ENCODE measurements around the gene TBKBP1. TPM values are rescaled to one million over a fixed set of nuclear protein-coding genes. Genes with fewer than 3 reads are reported as not detected.

The TBKBP1 gene
- total RNA-seq, 1 experiment from 2014 or later = 33.2 TPM

DNA sequence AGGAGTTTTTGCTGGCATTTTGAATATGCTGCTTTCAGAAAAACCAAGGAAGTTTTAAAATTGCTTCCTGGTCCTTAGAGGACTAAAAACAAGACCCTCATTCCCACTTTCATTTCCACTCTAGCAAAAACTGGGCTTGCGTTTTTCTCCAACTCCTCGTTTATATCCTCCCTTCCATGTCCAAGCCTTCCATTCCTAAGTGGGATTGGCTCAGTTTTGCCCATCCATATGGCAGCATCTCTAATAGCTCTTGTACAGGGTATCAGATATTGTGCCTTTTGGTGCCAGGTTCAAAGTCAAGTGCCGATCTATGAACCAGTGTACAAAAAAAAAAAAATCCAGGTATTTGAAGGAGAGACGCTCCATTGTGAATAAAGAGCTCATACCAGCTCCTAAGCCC is 9.9 kb upstream of the TBKBP1 start:
- Histone ChIP-seq H4K8ac (replicated peaks; ENCODE audit: insufficient read length, low read depth, low read length) (no peak overlapping the region), H3K23ac (ENCODE audit: insufficient read length, low read depth, low read length) (no peak overlapping the region), H3K27ac (ENCODE audit: insufficient read length, low read depth, low read length) (no peak overlapping the region), H4K91ac (ENCODE audit: insufficient read length, low read depth, low read length) (no peak overlapping the region), H3K79me1 (ENCODE audit: insufficient read depth, low read depth, low read length, poor library complexity, severe bottlenecking) (no peaks in the 10 kb centered on the region), H4K5ac (ENCODE audit: insufficient read length, low read depth, low read length) (no peak overlapping the region), H3K23me2 (ENCODE audit: insufficient read length, low read depth, low read length, poor library complexity, severe bottlenecking) (no peaks in the 10 kb centered on the region), H3K9ac (ENCODE audit: extremely low read depth, insufficient read length, low read length) (no peak overlapping the region), H3K4me2 (ENCODE audit: insufficient read depth, insufficient read length, low read length) (no peak overlapping the region), H2BK12ac (ENCODE audit: insufficient read length, low read depth, low read length) (no peak overlapping the region), H3K4ac (ENCODE audit: low read depth, low read length) (no peak overlapping the region), H3K4me1 (ENCODE audit: insufficient read depth, low read length) (peaks cover 5% of the 10 kb centered on the region; the same call in 1 of the 2 replicates), H3T11ph (ENCODE audit: low read length) (no peak overlapping the region), H2BK120ac (ENCODE audit: low read depth, low read length, poor library complexity, severe bottlenecking) (no peak overlapping the region), H3K79me2 (ENCODE audit: insufficient read depth, low read length) (no peaks in the 10 kb centered on the region), H2AFZ (ENCODE audit: low read length) (no peak overlapping the region), H2BK5ac (ENCODE audit: insufficient read length, low read length) (no peak overlapping the region), H3K14ac (ENCODE audit: insufficient read depth, low read length) (no peak overlapping the region), H4K20me1 (ENCODE audit: control insufficient read depth, insufficient read depth, insufficient read length) (no peaks in the 10 kb centered on the region), H3K9me3 (ENCODE audit: control insufficient read depth, low read depth, low read length) (no peaks in the 10 kb centered on the region), H2BK20ac (ENCODE audit: low read depth, low read length, poor library complexity, severe bottlenecking) (no peak overlapping the region), H3K27me3 (ENCODE audit: insufficient read depth, low read length) (no peaks in the 10 kb centered on the region), H3K56ac (ENCODE audit: insufficient read length, low read depth, low read length) (no peak overlapping the region), H2BK15ac (ENCODE audit: low read depth, low read length) (no peak overlapping the region), H3K18ac (ENCODE audit: insufficient read length, low read depth, low read length) (no peak overlapping the region), H2AK5ac (ENCODE audit: insufficient read length, low read length) (no peak overlapping the region)
- no CpG with 5 or more reads among the region's 4 CpGs for WGBS (ENCODE audit: extremely low coverage, insufficient read length, low lambda C conversion rate)
- H3K27me3 Mint-ChIP-seq (ENCODE audit: low read depth) = no peaks in the 10 kb centered on the region
- H3K4me3 Mint-ChIP-seq = no peak overlapping the region
- peak overlapping the region in 1 of 3 experiments; percentile 76; a peak in 2 of 7 replicates for H3K27ac Mint-ChIP-seq
- DNase-seq = no peak
- H3K36me3 Mint-ChIP-seq (ENCODE audit: insufficient read depth in 1 of 3, low read depth in 3 of 3) = peaks cover 34 to 65% (median 56%) of the 10 kb centered on the region in 3 experiments; a peak in 6 of 7 replicates
- TF ChIP-seq, protein P1, sequence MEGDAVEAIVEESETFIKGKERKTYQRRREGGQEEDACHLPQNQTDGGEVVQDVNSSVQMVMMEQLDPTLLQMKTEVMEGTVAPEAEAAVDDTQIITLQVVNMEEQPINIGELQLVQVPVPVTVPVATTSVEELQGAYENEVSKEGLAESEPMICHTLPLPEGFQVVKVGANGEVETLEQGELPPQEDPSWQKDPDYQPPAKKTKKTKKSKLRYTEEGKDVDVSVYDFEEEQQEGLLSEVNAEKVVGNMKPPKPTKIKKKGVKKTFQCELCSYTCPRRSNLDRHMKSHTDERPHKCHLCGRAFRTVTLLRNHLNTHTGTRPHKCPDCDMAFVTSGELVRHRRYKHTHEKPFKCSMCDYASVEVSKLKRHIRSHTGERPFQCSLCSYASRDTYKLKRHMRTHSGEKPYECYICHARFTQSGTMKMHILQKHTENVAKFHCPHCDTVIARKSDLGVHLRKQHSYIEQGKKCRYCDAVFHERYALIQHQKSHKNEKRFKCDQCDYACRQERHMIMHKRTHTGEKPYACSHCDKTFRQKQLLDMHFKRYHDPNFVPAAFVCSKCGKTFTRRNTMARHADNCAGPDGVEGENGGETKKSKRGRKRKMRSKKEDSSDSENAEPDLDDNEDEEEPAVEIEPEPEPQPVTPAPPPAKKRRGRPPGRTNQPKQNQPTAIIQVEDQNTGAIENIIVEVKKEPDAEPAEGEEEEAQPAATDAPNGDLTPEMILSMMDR (conservative IDR thresholded peaks at IDR 0.05) = no peak
- no peaks in the 10 kb centered on the region; a peak in 1 of 5 replicates for H3K9me3 Mint-ChIP-seq
- H3K4me1 Mint-ChIP-seq = peaks cover 25 to 26% of the 10 kb centered on the region in 2 experiments

Data from H9 (cell line).